T-cell (primary cell): ENCODE results near the gene SYDE1. TPM values are rescaled to one million over a fixed set of nuclear protein-coding genes. Genes with fewer than 3 reads are reported as not detected.
A peak's percentile ranks its signal among the peaks of the same experiment; 100 is the strongest.

Source experiments
- ATAC-seq, 4 experiments: fragments of 200-7000 bp in 3 of 4; fragments of 150-1000 bp in 1 of 4; cut with Tn5 transposase; replicated peaks in 1 of 4; 1 replicate in 3 of 4; 2 replicates in 1 of 4; pipeline ENCODE4 v1.10.0; 2021; ENCODE audit warnings: moderate library complexity in 3 of 4, mild to moderate bottlenecking in 2 of 4, moderate number of reproducible peaks in 1 of 4
- CTCF ChIA-PET, 2 donors: fragments of 300-600 bp; sonication (Branson Sonifier 250); formaldehyde crosslinking; loops; one replicate each; lab custom pipeline; 2022; ENCODE audit warnings: antibody characterized with exemption in 2 of 2; lab: Charles Lee
- POLR2A ChIA-PET, 2 donors: fragments of 300-600 bp; sonication (Branson Sonifier 250); formaldehyde crosslinking; loops; one replicate each; lab custom pipeline; 2022; ENCODE audit warnings: antibody characterized with exemption in 2 of 2; lab: Charles Lee
- DNase-seq, 35 experiments: peaks; one replicate each; pipeline versions ENCODE4 v3.0.0 to v3.0.0-alpha.2; 2013 to 2023
- H3K27ac ChIP-seq: one replicate; pipeline ENCODE4 v1.5.1; 2013; ENCODE audit warnings: low read length
- H3K27me3 ChIP-seq, 2 experiments: replicated peaks in 1 of 2; 1 replicate in 1 of 2; 2 replicates in 1 of 2; pipeline versions ENCODE4 v1.6.1 to v1.7.0; 2013; ENCODE audit warnings: low read length in 1 of 2, mixed read lengths in 1 of 2; ENCODE audit not compliant: control insufficient read depth in 2 of 2, insufficient read depth in 2 of 2; ENCODE audit errors: extremely low read depth in 1 of 2
- H3K36me3 ChIP-seq, 2 donors: 1 replicate in 1 of 2; 2 replicates in 1 of 2; pipeline versions ENCODE4 v1.6.1 to v1.7.0; 2013; ENCODE audit warnings: low read length in 1 of 2; ENCODE audit not compliant: control insufficient read depth in 2 of 2, insufficient read depth in 1 of 2; ENCODE audit errors: extremely low read depth in 1 of 2
- H3K4me1 ChIP-seq, 2 experiments: 1 replicate in 1 of 2; 2 replicates in 1 of 2; pipeline versions ENCODE4 v1.6.1 to v1.7.0; 2013; ENCODE audit warnings: low read length in 2 of 2, mixed read lengths in 1 of 2; ENCODE audit not compliant: insufficient read depth in 2 of 2, control insufficient read depth in 1 of 2; ENCODE audit errors: extremely low read depth in 1 of 2
- H3K4me3 ChIP-seq, 2 donors: 1 replicate in 1 of 2; 2 replicates in 1 of 2; pipeline versions ENCODE4 v1.5.1 to v1.7.0; 2013; ENCODE audit warnings: mild to moderate bottlenecking in 2 of 2, low read length in 1 of 2, moderate library complexity in 1 of 2; ENCODE audit not compliant: control insufficient read depth in 1 of 2; ENCODE audit errors: extremely low read depth in 1 of 2
- H3K9me3 ChIP-seq: 2 replicates; pipeline ENCODE4 v1.7.0; 2013
- H3K27ac Mint-ChIP-seq, 2 donors: one replicate each; pipeline ENCODE4 v1.8.0; 2020 to 2021; ENCODE audit warnings: mild to moderate bottlenecking in 2 of 2, mixed read lengths in 2 of 2
- H3K27me3 Mint-ChIP-seq, 2 donors: one replicate each; pipeline ENCODE4 v1.8.0; 2021 to 2022; ENCODE audit warnings: mixed read lengths in 2 of 2
- H3K36me3 Mint-ChIP-seq: one replicate; pipeline ENCODE4 v1.8.0; 2021; ENCODE audit warnings: mixed read lengths
- H3K4me1 Mint-ChIP-seq, 3 donors: one replicate each; pipeline ENCODE4 v1.8.0; 2020 to 2022; ENCODE audit warnings: mixed read lengths in 3 of 3, mild to moderate bottlenecking in 1 of 3
- H3K4me3 Mint-ChIP-seq, 3 donors: one replicate each; pipeline ENCODE4 v1.8.0; 2020 to 2022; ENCODE audit warnings: mild to moderate bottlenecking in 3 of 3, mixed read lengths in 3 of 3, moderate library complexity in 3 of 3
- H3K9me3 Mint-ChIP-seq, 3 donors: one replicate each; pipeline ENCODE4 v1.8.0; 2020 to 2022; ENCODE audit warnings: mixed read lengths in 3 of 3
- WGBS: methylation state at CpG from one replicate; pipeline ENCODE4 v1.1.5; 2013; ENCODE audit warnings: missing lambda C conversion rate; ENCODE audit not compliant: insufficient coverage; 5-methylcytosine and 5-hydroxymethylcytosine counted together
- total RNA-seq, 35 experiments: library from RNA in 6 of 35; stranded (reverse) in 6 of 35; fragments of 120-200 nt in 1 of 35; gene quantifications; one replicate each; pipeline versions ENCODE4 v1.2.1 to v1.2.4 and lab custom pipeline; 2013 to 2026

Gene SYDE1
- total RNA-seq, 5 donors from 2014 or later (not counting 1 experiment from before 2014, with no cell fraction given), result 0.18 to 0.58 (median 0.26) TPM

GRCh38 chr19:15118248-15118647 lies 11.0 kb downstream of the SYDE1 start:
- H3K27ac Mint-ChIP-seq, result no peak overlapping the region
- no peaks in the 10 kb centered on the region for H3K27me3 Mint-ChIP-seq
- Histone ChIP-seq H3K9me3 (no peaks in the 10 kb centered on the region), H3K27ac (no peak overlapping the region), H3K4me3 (no peak overlapping the region), H3K4me1 (no peaks in the 10 kb centered on the region), H3K27me3 (no peaks in the 10 kb centered on the region), H3K36me3 (peaks cover 27 to 63% of the 10 kb centered on the region in 2 donors)
- peaks cover 48% of the 10 kb centered on the region for H3K36me3 Mint-ChIP-seq
- ChIA-PET POLR2A (no interaction called here), CTCF (no interaction called here)
- ATAC-seq (no peak), DNase-seq (no peak)
- H3K9me3 Mint-ChIP-seq, result no peaks in the 10 kb centered on the region
- H3K4me3 Mint-ChIP-seq, result no peak overlapping the region
- peaks cover 0 to 2% (median 0%) of the 10 kb centered on the region in 3 donors for H3K4me1 Mint-ChIP-seq
- 94% methylated on average over 2 of the region's 2 CpGs for WGBS

GRCh38 chr19:15118789-15119494 lies 11.7 kb downstream of the SYDE1 start:
- peaks cover 0 to 3% of the 10 kb centered on the region in 2 experiments for H3K4me1 ChIP-seq

DNA sequence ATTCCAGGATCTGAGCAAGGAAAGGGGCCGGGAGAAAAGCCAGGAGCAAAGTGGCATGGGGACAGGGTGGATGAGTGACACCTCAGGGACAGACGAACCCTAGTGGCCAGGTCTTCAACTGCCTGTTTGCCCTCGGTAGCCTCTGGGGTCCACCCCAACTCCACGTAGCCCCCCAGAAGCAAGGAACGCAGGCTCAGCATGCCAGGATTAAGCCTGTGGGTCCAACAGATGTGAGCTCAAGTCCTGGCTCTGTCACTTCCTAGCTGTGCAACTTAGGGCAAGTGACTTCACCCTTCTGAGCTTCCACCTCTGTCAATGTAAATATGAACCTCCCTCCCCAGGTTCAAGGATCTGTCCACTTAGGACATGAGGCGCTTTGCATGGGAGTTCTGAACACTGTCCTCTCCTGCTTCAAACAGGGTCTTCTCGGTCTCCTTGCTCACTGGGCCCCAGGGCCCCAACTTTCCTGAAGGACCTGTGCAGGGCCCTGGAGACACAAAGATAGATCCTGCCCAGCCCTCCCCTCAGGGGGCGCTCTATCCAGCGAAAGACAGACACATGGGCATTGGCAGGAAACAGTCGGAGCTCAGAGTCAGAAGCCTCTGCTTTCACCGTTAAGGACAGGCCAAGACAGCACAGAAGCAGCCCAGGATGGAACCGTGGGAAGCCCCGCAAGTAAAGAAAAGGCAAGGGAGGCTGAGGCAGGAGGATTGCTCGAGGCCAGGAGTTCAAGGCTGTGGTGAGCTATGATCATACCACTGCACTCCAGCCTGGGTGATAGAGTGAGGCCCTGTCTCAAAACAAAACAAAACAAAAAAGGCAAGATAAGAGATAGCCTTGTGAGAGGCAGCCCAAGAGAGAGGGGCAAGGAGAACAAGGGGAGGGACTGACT lies 13.2 kb downstream of the SYDE1 start:
- ATAC-seq (no peak), DNase-seq (no peak)
- Mint-ChIP-seq H3K27me3 (no peaks in the 10 kb centered on the region), H3K4me3 (peak overlapping the region in 1 of 3 donors; percentile 17), H3K9me3 (no peaks in the 10 kb centered on the region), H3K36me3 (peaks cover 48% of the 10 kb centered on the region), H3K27ac (no peak overlapping the region), H3K4me1 (peaks cover 13 to 17% (median 15%) of the 10 kb centered on the region in 3 donors)
- Histone ChIP-seq H3K4me3 (no peak overlapping the region), H3K4me1 (peaks cover 3 to 15% of the 10 kb centered on the region in 2 experiments), H3K27me3 (no peaks in the 10 kb centered on the region), H3K27ac (no peak overlapping the region), H3K36me3 (peaks cover 21 to 55% of the 10 kb centered on the region in 2 donors), H3K9me3 (no peaks in the 10 kb centered on the region)
- CTCF ChIA-PET, result no interaction called here
- WGBS, result 94% methylated on average over 12 of the region's 14 CpGs
- POLR2A ChIA-PET, result no interaction called here

More at GRCh38 chr19:15118789-15119494, 11.7 kb downstream of the SYDE1 start:
- Mint-ChIP-seq H3K27ac (no peak overlapping the region), H3K36me3 (peaks cover 48% of the 10 kb centered on the region), H3K9me3 (no peaks in the 10 kb centered on the region), H3K4me1 (peaks cover 1 to 4% (median 3%) of the 10 kb centered on the region in 3 donors), H3K4me3 (no peak overlapping the region), H3K27me3 (no peaks in the 10 kb centered on the region)
- no peak for DNase-seq
- Histone ChIP-seq H3K9me3 (no peaks in the 10 kb centered on the region), H3K27me3 (no peaks in the 10 kb centered on the region), H3K36me3 (peaks cover 27 to 63% of the 10 kb centered on the region in 2 donors), H3K27ac (no peak overlapping the region), H3K4me3 (no peak overlapping the region)
- WGBS, result 98% methylated on average over 17 of the region's 20 CpGs
- POLR2A ChIA-PET, result no interaction called here
- ATAC-seq, result no peak
- CTCF ChIA-PET, result no interaction called here

GRCh38 chr19:15122331-15123030 lies 15.3 kb downstream of the SYDE1 start:
- Histone ChIP-seq H3K36me3 (peaks cover 10 to 34% of the 10 kb centered on the region in 2 donors), H3K4me3 (no peak overlapping the region), H3K27ac (no peak overlapping the region), H3K27me3 (no peaks in the 10 kb centered on the region), H3K9me3 (no peaks in the 10 kb centered on the region), H3K4me1 (peaks cover 5 to 20% of the 10 kb centered on the region in 2 experiments)
- no peak for ATAC-seq
- Mint-ChIP-seq H3K9me3 (no peaks in the 10 kb centered on the region), H3K4me1 (peaks cover 17 to 20% (median 19%) of the 10 kb centered on the region in 3 donors), H3K36me3 (peaks cover 36% of the 10 kb centered on the region), H3K27me3 (no peaks in the 10 kb centered on the region), H3K4me3 (no peak overlapping the region), H3K27ac (no peak overlapping the region)
- DNase-seq, result no peak
- CTCF ChIA-PET, result no interaction called here
- POLR2A ChIA-PET, result no interaction called here
- WGBS, result 97% methylated on average over 17 of the region's 21 CpGs

GRCh38 chr19:15123031-15123890 lies 16.1 kb downstream of the SYDE1 start:
- Histone ChIP-seq H3K27me3 (no peaks in the 10 kb centered on the region), H3K4me1 (peaks cover 5 to 20% of the 10 kb centered on the region in 2 experiments), H3K27ac (no peak overlapping the region), H3K9me3 (no peaks in the 10 kb centered on the region), H3K4me3 (no peak overlapping the region), H3K36me3 (peaks cover 7 to 27% of the 10 kb centered on the region in 2 donors)
- peak overlapping the region in 1 of 2 donors; percentile 97 for H3K27ac Mint-ChIP-seq
- H3K4me3 Mint-ChIP-seq, result peak overlapping the region; percentile 31 to 95 (median 90)
- H3K9me3 Mint-ChIP-seq, result no peaks in the 10 kb centered on the region
- DNase-seq (no peak), ATAC-seq (no peak)
- POLR2A ChIA-PET, result no interaction called here
- CTCF ChIA-PET, result interaction anchor here in 1 of 2 donors (1.0 kb wide), 1 partner anchor 432 kb away, joined by 3 read pairs; no protein-coding TSS in a partner anchor
- H3K4me1 Mint-ChIP-seq, result peaks cover 19 to 24% (median 21%) of the 10 kb centered on the region in 3 donors
- 97% methylated on average over 22 of the region's 22 CpGs for WGBS
- no peaks in the 10 kb centered on the region for H3K27me3 Mint-ChIP-seq
- peaks cover 28% of the 10 kb centered on the region for H3K36me3 Mint-ChIP-seq
